ENCODE measurements around the gene SLC35D2. TPM values are rescaled to one million over a fixed set of nuclear protein-coding genes. Genes with fewer than 3 reads are reported as not detected.
A peak's percentile ranks its signal among the peaks of the same experiment; 100 is the strongest.

The SLC35D2 gene
- total and polyA plus RNA-seq, 2 donors (not counting 1 experiment from before 2014, with no cell fraction given), result 27.2 to 34.7 TPM

DNA sequence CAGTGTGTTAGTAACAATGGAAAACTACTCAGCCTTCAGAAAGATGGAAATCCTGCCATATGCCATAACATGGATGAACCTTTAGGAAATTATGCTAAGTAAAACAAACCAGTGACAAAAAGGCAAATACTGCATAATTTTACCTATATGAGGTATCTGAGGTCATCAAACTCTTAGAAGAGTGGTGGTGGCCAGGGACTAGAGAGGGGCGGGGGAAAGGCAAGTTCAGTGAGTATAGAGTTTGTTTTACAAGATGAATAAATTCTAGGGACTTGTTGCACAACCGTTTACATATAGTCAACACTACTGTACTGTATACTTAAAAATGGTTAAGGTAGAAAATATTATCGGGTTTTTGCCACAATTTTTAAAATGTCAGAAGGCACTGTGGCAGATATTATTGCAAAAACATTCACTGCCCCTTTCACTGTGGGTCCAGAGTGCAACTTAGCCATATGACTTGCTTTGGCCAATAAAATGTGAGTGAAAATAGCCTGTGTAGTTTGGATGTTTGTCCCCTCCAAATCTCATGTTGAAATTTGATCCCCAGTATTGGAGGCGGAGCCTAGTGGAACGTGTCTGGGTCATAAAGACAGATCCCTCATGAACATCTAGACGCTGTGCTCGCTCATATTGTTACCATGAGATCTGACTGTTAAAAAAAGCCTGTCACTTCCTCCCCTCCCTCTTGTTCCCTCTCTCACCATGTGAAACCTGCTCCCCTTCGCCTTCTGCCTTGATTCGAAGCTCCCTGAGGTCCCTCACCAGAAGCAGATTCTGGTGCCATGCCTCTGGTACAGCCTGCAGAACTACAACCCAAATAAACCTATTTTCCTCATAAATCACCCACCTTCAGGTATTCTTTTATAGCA is 25.1 kb upstream of the SLC35D2 start:
- Histone ChIP-seq H3K4me1 (ENCODE audit: control insufficient read depth, extremely low read depth, insufficient read depth, low read length) (no peaks in the 10 kb centered on the region), H2AFZ (ENCODE audit: low read length) (no peak overlapping the region), H3K79me2 (ENCODE audit: control insufficient read depth, insufficient read depth, low read length) (peaks cover 20% of the 10 kb centered on the region)

DNA sequence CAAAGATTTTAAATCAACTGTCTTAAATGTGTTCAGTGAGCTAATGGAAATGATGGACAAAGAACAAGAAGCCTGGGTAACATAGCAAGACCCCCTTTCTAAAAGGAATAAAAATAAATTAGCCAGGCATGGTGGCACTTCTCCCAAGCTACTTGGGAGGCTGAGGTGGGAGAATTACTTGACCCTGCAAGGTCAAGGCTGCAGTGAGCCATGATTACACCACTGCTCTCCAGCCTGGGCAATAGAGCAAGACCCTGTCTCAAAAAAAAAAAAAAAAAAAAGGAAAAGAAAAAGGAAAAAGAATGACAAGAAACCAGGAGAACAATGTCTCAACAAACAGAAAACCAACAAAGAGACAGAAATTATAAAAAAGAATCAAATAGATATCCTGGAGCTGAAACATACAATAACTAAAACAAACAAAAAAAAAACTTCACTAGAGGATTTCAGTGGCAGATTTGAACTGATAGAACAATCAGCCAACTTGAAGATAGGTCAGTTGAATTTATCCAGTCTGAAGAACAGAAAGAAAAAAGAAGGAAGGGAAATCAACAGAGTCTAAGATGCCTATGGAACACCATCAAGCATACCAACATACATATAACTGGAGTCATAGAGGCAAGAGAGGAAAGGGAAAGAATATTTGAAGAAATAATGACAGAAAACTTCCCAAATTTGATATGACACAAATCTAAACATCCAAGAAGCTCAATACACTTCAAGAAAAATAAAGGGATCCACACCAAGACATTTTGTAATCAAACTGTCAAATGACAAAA is 16.8 kb upstream of the SLC35D2 start:
- H3K4me3 ChIP-seq (replicated peaks in 1 of 4; ENCODE audit: control extremely low read depth in 1 of 4, insufficient read depth in 1 of 4, low read depth in 3 of 4, low read length in 4 of 4), result no peak overlapping the region
- H2AFZ ChIP-seq (ENCODE audit: low read length), result no peak overlapping the region
- peaks cover 15% of the 10 kb centered on the region for H3K79me2 ChIP-seq (ENCODE audit: control insufficient read depth, insufficient read depth, low read length)
- H3K36me3 ChIP-seq (ENCODE audit: control insufficient read depth, insufficient read depth, low read length), result no peaks in the 10 kb centered on the region
- no peak for TF ChIP-seq EZH2 (IDR thresholded peaks at IDR 0.05; ENCODE audit: low read length, missing control alignments)
- TF ChIP-seq, protein P1, sequence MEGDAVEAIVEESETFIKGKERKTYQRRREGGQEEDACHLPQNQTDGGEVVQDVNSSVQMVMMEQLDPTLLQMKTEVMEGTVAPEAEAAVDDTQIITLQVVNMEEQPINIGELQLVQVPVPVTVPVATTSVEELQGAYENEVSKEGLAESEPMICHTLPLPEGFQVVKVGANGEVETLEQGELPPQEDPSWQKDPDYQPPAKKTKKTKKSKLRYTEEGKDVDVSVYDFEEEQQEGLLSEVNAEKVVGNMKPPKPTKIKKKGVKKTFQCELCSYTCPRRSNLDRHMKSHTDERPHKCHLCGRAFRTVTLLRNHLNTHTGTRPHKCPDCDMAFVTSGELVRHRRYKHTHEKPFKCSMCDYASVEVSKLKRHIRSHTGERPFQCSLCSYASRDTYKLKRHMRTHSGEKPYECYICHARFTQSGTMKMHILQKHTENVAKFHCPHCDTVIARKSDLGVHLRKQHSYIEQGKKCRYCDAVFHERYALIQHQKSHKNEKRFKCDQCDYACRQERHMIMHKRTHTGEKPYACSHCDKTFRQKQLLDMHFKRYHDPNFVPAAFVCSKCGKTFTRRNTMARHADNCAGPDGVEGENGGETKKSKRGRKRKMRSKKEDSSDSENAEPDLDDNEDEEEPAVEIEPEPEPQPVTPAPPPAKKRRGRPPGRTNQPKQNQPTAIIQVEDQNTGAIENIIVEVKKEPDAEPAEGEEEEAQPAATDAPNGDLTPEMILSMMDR (conservative IDR thresholded peaks at IDR 0.05 in 1 of 2, IDR thresholded peaks at IDR 0.05 in 1 of 2; ENCODE audit: low read depth in 1 of 2, low read length in 2 of 2), result no peak
- no peaks in the 10 kb centered on the region for H4K20me1 ChIP-seq (ENCODE audit: control insufficient read depth, extremely low read depth, insufficient read depth, low read length)
- H3K4me1 ChIP-seq (ENCODE audit: control insufficient read depth, extremely low read depth, insufficient read depth, low read length), result peaks cover 3% of the 10 kb centered on the region
- H3K27me3 ChIP-seq (ENCODE audit: control insufficient read depth, insufficient read depth, low read length), result no peaks in the 10 kb centered on the region
- no peak overlapping the region for H3K9ac ChIP-seq (ENCODE audit: insufficient read depth, low read length)
- no peaks in the 10 kb centered on the region for H3K9me3 ChIP-seq (ENCODE audit: control insufficient read depth, insufficient read depth, low read depth, low read length)
- no peak for DNase-seq (ENCODE audit: low read depth in 2 of 2)
- no peak overlapping the region for H3K27ac ChIP-seq (ENCODE audit: insufficient read depth, low read length)
- H3K4me2 ChIP-seq (ENCODE audit: extremely low read depth, insufficient read depth, low read length), result no peak overlapping the region

More for the DNA sequence above, 25.1 kb upstream of the SLC35D2 start:
- Histone ChIP-seq H3K9me3 (ENCODE audit: control insufficient read depth, insufficient read depth, low read depth, low read length) (no peaks in the 10 kb centered on the region), H4K20me1 (ENCODE audit: control insufficient read depth, extremely low read depth, insufficient read depth, low read length) (no peaks in the 10 kb centered on the region), H3K4me3 (replicated peaks in 1 of 4; ENCODE audit: control extremely low read depth in 1 of 4, insufficient read depth in 1 of 4, low read depth in 3 of 4, low read length in 4 of 4) (no peak overlapping the region), H3K4me2 (ENCODE audit: extremely low read depth, insufficient read depth, low read length) (no peak overlapping the region), H3K27me3 (ENCODE audit: control insufficient read depth, insufficient read depth, low read length) (no peaks in the 10 kb centered on the region), H3K36me3 (ENCODE audit: control insufficient read depth, insufficient read depth, low read length) (no peaks in the 10 kb centered on the region), H3K9ac (ENCODE audit: insufficient read depth, low read length) (no peak overlapping the region), H3K27ac (ENCODE audit: insufficient read depth, low read length) (no peak overlapping the region)
- TF ChIP-seq EZH2 (IDR thresholded peaks at IDR 0.05; ENCODE audit: low read length, missing control alignments), result no peak
- TF ChIP-seq, protein P1 (conservative IDR thresholded peaks at IDR 0.05 in 1 of 2, IDR thresholded peaks at IDR 0.05 in 1 of 2; ENCODE audit: low read depth in 1 of 2, low read length in 2 of 2), result no peak
- DNase-seq (ENCODE audit: low read depth in 2 of 2), result no peak

DNA sequence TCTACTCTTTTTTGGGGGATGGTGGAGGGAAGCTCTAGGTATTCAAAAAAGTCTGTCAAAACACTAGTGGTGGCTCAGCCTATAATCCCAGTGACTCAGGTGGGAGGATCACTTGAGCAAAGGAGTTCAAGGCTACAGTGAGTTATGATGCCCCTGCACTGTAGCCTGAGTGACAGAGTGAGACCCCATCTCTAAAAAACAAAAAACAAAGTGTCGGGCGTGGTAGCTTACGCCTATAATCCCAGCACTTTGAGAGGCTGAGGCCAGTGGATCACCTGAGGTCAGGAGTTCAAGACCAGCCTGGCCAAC is 15.8 kb upstream of the SLC35D2 start:
- peaks cover 15% of the 10 kb centered on the region for H3K79me2 ChIP-seq (ENCODE audit: control insufficient read depth, insufficient read depth, low read length)
- TF ChIP-seq EZH2 (IDR thresholded peaks at IDR 0.05; ENCODE audit: low read length, missing control alignments), result no peak
- no peak overlapping the region for H3K4me3 ChIP-seq (replicated peaks in 1 of 4; ENCODE audit: control extremely low read depth in 1 of 4, insufficient read depth in 1 of 4, low read depth in 3 of 4, low read length in 4 of 4)

More for the DNA sequence above, 15.8 kb upstream of the SLC35D2 start:
- Histone ChIP-seq H3K4me1 (ENCODE audit: control insufficient read depth, extremely low read depth, insufficient read depth, low read length) (peaks cover 3% of the 10 kb centered on the region), H3K9ac (ENCODE audit: insufficient read depth, low read length) (no peak overlapping the region), H3K36me3 (ENCODE audit: control insufficient read depth, insufficient read depth, low read length) (no peaks in the 10 kb centered on the region), H2AFZ (ENCODE audit: low read length) (peak overlapping the region; percentile 78), H3K4me2 (ENCODE audit: extremely low read depth, insufficient read depth, low read length) (no peak overlapping the region), H3K27me3 (ENCODE audit: control insufficient read depth, insufficient read depth, low read length) (no peaks in the 10 kb centered on the region), H3K27ac (ENCODE audit: insufficient read depth, low read length) (no peak overlapping the region), H4K20me1 (ENCODE audit: control insufficient read depth, extremely low read depth, insufficient read depth, low read length) (no peaks in the 10 kb centered on the region), H3K9me3 (ENCODE audit: control insufficient read depth, insufficient read depth, low read depth, low read length) (no peaks in the 10 kb centered on the region)
- no peak for DNase-seq (ENCODE audit: low read depth in 2 of 2)
